Breast epithelium (tissue), 3 donors: ENCODE measurements around the gene UNC50.

ENCODE experiments used
- POLR2AphosphoS5 ChIP-seq, 3 donors: sonication (generic); formaldehyde crosslinking; IDR thresholded peaks; one replicate each; pipeline ENCODE4 v1.6.1; 2017; ENCODE audit warnings: antibody characterized with exemption in 3 of 3
- TF ChIP-seq, protein P1 (sequence below), 3 donors: fragments of 450-650 bp; IDR thresholded peaks; one replicate each; pipeline ENCODE4 v1.5.1; 2016 to 2017; ENCODE audit warnings: antibody characterized with exemption in 3 of 3, mild to moderate bottlenecking in 3 of 3, moderate library complexity in 3 of 3

- TF ChIP-seq, protein P1, sequence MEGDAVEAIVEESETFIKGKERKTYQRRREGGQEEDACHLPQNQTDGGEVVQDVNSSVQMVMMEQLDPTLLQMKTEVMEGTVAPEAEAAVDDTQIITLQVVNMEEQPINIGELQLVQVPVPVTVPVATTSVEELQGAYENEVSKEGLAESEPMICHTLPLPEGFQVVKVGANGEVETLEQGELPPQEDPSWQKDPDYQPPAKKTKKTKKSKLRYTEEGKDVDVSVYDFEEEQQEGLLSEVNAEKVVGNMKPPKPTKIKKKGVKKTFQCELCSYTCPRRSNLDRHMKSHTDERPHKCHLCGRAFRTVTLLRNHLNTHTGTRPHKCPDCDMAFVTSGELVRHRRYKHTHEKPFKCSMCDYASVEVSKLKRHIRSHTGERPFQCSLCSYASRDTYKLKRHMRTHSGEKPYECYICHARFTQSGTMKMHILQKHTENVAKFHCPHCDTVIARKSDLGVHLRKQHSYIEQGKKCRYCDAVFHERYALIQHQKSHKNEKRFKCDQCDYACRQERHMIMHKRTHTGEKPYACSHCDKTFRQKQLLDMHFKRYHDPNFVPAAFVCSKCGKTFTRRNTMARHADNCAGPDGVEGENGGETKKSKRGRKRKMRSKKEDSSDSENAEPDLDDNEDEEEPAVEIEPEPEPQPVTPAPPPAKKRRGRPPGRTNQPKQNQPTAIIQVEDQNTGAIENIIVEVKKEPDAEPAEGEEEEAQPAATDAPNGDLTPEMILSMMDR (IDR thresholded peaks at IDR 0.05): no peak
- no peak for TF ChIP-seq POLR2AphosphoS5 (IDR thresholded peaks at IDR 0.05)
These were observed 43.8 kb upstream of the UNC50 start for GRCh38 chr2:98564541-98565132.
